Neural cell (in vitro differentiated cells): ENCODE results near the gene TMEM272. TPM values are rescaled to one million over a fixed set of nuclear protein-coding genes. Genes with fewer than 3 reads are reported as not detected.

Source experiments
- H2AFZ ChIP-seq: fragments of 200-600, 300-800 bp; sonication (generic), shearing (Covaris generic); 2 replicates; pipeline ENCODE4 v1.6.0; 2014; ENCODE audit warnings: low read depth, mild to moderate bottlenecking, antibody characterized with exemption, low read length, moderate library complexity
- H3F3A ChIP-seq: fragments of 200-600 bp; shearing (Covaris generic); 2 replicates; pipeline ENCODE4 v1.6.1; 2016; ENCODE audit warnings: mild to moderate bottlenecking, moderate library complexity, mixed read lengths, antibody characterized with exemption, low read length; ENCODE audit not compliant: insufficient read depth, poor library complexity, severe bottlenecking
- H3K27ac ChIP-seq: fragments of 200-600, 300-800 bp; sonication (generic), shearing (Covaris generic); 2 replicates; pipeline ENCODE4 v1.5.1; 2014; ENCODE audit warnings: mild to moderate bottlenecking, low read length, moderate library complexity
- H3K27me3 ChIP-seq: fragments of 300-800, 200-600 bp; sonication (generic), shearing (Covaris generic); 2 replicates; pipeline ENCODE4 v1.6.0; 2014; ENCODE audit warnings: mild to moderate bottlenecking, low read depth, low read length, moderate library complexity; ENCODE audit not compliant: insufficient read depth
- H3K36me3 ChIP-seq: fragments of 300-800, 200-600 bp; sonication (generic), shearing (Covaris generic); 2 replicates; pipeline ENCODE4 v1.5.1; 2014; ENCODE audit warnings: mild to moderate bottlenecking, antibody characterized with exemption, low read length, moderate library complexity; ENCODE audit not compliant: insufficient read depth
- H3K4me2 ChIP-seq: fragments of 300-800, 200-600 bp; sonication (generic), shearing (Covaris generic); 2 replicates; pipeline ENCODE4 v1.6.0; 2014; ENCODE audit warnings: mild to moderate bottlenecking, low read length
- H3K4me3 ChIP-seq: fragments of 300-800, 200-600 bp; sonication (generic), shearing (Covaris generic); 2 replicates; pipeline ENCODE4 v1.5.1; 2014; ENCODE audit warnings: mild to moderate bottlenecking, low read length, moderate library complexity
- H3K79me2 ChIP-seq: fragments of 200-600 bp; shearing (Covaris generic); replicated peaks from 2 replicates; pipeline ENCODE4 v1.6.0; 2014; ENCODE audit warnings: mild to moderate bottlenecking, low read length, moderate library complexity; ENCODE audit not compliant: insufficient read depth
- H3K9ac ChIP-seq: fragments of 300-800, 200-600 bp; sonication (generic), shearing (Covaris generic); 2 replicates; pipeline ENCODE4 v1.6.1; 2016; ENCODE audit warnings: mild to moderate bottlenecking, low read length, mixed read lengths
- H3K9me2 ChIP-seq: fragments of 200-600 bp; shearing (Covaris generic); 2 replicates; pipeline ENCODE4 v1.6.1; 2016; ENCODE audit warnings: mild to moderate bottlenecking, low read length, mixed read lengths; ENCODE audit not compliant: insufficient read depth
- H3K9me3 ChIP-seq: fragments of 200-600, 300-800 bp; sonication (generic), shearing (Covaris generic); 2 replicates; pipeline ENCODE4 v1.6.1; 2016; ENCODE audit warnings: mild to moderate bottlenecking, mixed run types, low read length, moderate library complexity, mixed read lengths
- H4K20me1 ChIP-seq: fragments of 200-600 bp; shearing (Covaris generic); 2 replicates; pipeline ENCODE4 v1.6.1; 2016; ENCODE audit warnings: mild to moderate bottlenecking, mixed run types; ENCODE audit not compliant: insufficient read depth
- EP300 ChIP-seq: fragments of 450-650 bp; conservative IDR thresholded peaks from 2 replicates; pipeline ENCODE4 v1.6.1; 2014; ENCODE audit warnings: antibody characterized with exemption, mild to moderate bottlenecking, moderate library complexity; ENCODE audit not compliant: poor library complexity, severe bottlenecking
- EZH2 ChIP-seq: fragments of 200-600, 300-800 bp; shearing (Covaris generic), sonication (generic); IDR thresholded peaks from 2 replicates; pipeline ENCODE4 v1.6.1; 2014; ENCODE audit warnings: antibody characterized with exemption, low read length, borderline replicate concordance, mild to moderate bottlenecking; ENCODE audit not compliant: insufficient read depth, poor library complexity, severe bottlenecking
- MXI1 ChIP-seq: fragments of 450-650 bp; conservative IDR thresholded peaks from 2 replicates; pipeline ENCODE4 v1.6.1; 2014; ENCODE audit warnings: antibody characterized with exemption, mild to moderate bottlenecking; ENCODE audit not compliant: poor library complexity, severe bottlenecking
- POLR2AphosphoS5 ChIP-seq: IDR thresholded peaks from 2 replicates; pipeline ENCODE4 v1.6.1; 2012
- RAD21 ChIP-seq: fragments of 450-650 bp; conservative IDR thresholded peaks from 2 replicates; pipeline ENCODE4 v1.6.1; 2014; ENCODE audit warnings: antibody characterized with exemption, mild to moderate bottlenecking, moderate library complexity
- SMC3 ChIP-seq: fragments of 450-650 bp; conservative IDR thresholded peaks from 2 replicates; pipeline ENCODE4 v1.6.1; 2014; ENCODE audit warnings: antibody characterized with exemption, mild to moderate bottlenecking, moderate library complexity; ENCODE audit not compliant: poor library complexity
- TAF1 ChIP-seq: IDR thresholded peaks from 2 replicates; pipeline ENCODE4 v1.6.1; 2012; ENCODE audit warnings: low read depth
- polyA plus RNA-seq: library from polyadenylated mRNA; depleted of rRNA; stranded (reverse); fragments of >200 nt; gene quantifications from 2 replicates; pipeline ENCODE4 v1.2.3, GENCODE V29; 2014
- TF ChIP-seq, protein P1 (sequence below): fragments of 450-650 bp; IDR thresholded peaks from 2 replicates; pipeline ENCODE4 v1.5.1; 2014; ENCODE audit warnings: antibody characterized with exemption, mild to moderate bottlenecking, moderate library complexity; ENCODE audit not compliant: poor library complexity, severe bottlenecking
- TF ChIP-seq, protein P2 (sequence below): IDR thresholded peaks from 2 replicates; pipeline ENCODE4 v1.6.1; 2012; ENCODE audit warnings: borderline replicate concordance

The TMEM272 gene
- polyA plus RNA-seq, 1 donor from 2014 or later, result 0.77 TPM

- Histone ChIP-seq H4K20me1 (no peaks in the 10 kb centered on the region), H3K4me3 (no peak overlapping the region), H3K27ac (no peak overlapping the region), H3F3A (no peaks in the 10 kb centered on the region), H3K27me3 (no peaks in the 10 kb centered on the region), H3K36me3 (no peaks in the 10 kb centered on the region), H3K9me2 (no peaks in the 10 kb centered on the region), H3K9me3 (no peaks in the 10 kb centered on the region), H2AFZ (no peak overlapping the region), H3K4me2 (no peak overlapping the region), H3K79me2 (no peaks in the 10 kb centered on the region), H3K9ac (no peak overlapping the region)
- TF ChIP-seq RAD21 (no peak), TAF1 (no peak), POLR2AphosphoS5 (no peak), EZH2 (no peak), SMC3 (no peak), MXI1 (no peak), EP300 (no peak)
- TF ChIP-seq, protein P1, sequence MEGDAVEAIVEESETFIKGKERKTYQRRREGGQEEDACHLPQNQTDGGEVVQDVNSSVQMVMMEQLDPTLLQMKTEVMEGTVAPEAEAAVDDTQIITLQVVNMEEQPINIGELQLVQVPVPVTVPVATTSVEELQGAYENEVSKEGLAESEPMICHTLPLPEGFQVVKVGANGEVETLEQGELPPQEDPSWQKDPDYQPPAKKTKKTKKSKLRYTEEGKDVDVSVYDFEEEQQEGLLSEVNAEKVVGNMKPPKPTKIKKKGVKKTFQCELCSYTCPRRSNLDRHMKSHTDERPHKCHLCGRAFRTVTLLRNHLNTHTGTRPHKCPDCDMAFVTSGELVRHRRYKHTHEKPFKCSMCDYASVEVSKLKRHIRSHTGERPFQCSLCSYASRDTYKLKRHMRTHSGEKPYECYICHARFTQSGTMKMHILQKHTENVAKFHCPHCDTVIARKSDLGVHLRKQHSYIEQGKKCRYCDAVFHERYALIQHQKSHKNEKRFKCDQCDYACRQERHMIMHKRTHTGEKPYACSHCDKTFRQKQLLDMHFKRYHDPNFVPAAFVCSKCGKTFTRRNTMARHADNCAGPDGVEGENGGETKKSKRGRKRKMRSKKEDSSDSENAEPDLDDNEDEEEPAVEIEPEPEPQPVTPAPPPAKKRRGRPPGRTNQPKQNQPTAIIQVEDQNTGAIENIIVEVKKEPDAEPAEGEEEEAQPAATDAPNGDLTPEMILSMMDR, result no peak
- TF ChIP-seq, protein P2, sequence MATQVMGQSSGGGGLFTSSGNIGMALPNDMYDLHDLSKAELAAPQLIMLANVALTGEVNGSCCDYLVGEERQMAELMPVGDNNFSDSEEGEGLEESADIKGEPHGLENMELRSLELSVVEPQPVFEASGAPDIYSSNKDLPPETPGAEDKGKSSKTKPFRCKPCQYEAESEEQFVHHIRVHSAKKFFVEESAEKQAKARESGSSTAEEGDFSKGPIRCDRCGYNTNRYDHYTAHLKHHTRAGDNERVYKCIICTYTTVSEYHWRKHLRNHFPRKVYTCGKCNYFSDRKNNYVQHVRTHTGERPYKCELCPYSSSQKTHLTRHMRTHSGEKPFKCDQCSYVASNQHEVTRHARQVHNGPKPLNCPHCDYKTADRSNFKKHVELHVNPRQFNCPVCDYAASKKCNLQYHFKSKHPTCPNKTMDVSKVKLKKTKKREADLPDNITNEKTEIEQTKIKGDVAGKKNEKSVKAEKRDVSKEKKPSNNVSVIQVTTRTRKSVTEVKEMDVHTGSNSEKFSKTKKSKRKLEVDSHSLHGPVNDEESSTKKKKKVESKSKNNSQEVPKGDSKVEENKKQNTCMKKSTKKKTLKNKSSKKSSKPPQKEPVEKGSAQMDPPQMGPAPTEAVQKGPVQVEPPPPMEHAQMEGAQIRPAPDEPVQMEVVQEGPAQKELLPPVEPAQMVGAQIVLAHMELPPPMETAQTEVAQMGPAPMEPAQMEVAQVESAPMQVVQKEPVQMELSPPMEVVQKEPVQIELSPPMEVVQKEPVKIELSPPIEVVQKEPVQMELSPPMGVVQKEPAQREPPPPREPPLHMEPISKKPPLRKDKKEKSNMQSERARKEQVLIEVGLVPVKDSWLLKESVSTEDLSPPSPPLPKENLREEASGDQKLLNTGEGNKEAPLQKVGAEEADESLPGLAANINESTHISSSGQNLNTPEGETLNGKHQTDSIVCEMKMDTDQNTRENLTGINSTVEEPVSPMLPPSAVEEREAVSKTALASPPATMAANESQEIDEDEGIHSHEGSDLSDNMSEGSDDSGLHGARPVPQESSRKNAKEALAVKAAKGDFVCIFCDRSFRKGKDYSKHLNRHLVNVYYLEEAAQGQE, result no peak
These were observed 47.7 kb upstream of the TMEM272 start for GRCh38 chr13:51892657-51893056.

DNA sequence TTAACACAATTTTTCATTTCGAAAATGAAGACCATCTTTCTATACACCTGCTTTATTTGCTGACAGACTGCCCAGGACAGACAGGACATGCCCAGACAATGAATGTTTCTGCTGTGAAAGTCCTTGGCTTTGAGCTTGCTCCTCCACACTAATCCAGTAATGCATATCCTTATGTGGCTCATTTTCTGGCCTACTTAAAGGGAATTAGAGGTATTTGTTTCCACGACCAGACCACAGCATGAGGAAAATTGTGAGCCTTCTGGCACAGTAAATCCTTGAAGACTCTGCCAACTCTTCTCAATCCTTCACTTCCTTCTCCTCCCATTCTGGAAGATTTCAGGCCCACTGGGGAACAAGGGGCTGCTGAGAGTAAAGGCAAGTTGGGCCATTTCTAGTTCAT is 42.5 kb upstream of the TMEM272 start:
- Histone ChIP-seq H3K4me2 (no peak overlapping the region), H3K4me3 (no peak overlapping the region), H4K20me1 (no peaks in the 10 kb centered on the region), H3K27ac (no peak overlapping the region), H3K79me2 (no peaks in the 10 kb centered on the region), H3K9me3 (no peaks in the 10 kb centered on the region), H3K9me2 (no peaks in the 10 kb centered on the region), H2AFZ (no peak overlapping the region), H3K9ac (no peak overlapping the region), H3K36me3 (no peaks in the 10 kb centered on the region), H3K27me3 (no peaks in the 10 kb centered on the region), H3F3A (no peaks in the 10 kb centered on the region)
- no peak for TF ChIP-seq EP300
- TF ChIP-seq, protein P2, result no peak
- TF ChIP-seq EZH2, result no peak
- TF ChIP-seq RAD21, result no peak
- no peak for TF ChIP-seq SMC3
